ENCODE results near the gene TMEM59L.
"Not testable (repeated sequence)": the region's sequence is repeated elsewhere in the genome, so short reads cannot be mapped to it uniquely, and the experiment has no call there.

Gene TMEM59L

GRCh38 chr19:18612772-18613588, at the start of gene TMEM59L:
Gene TMEM59L, plus strand, starts transcription at chr19:18612870. Its CDS starts 89 bp downstream, at chr19:18612959.
- DNase-seq = no peak

GRCh38 chr19:18566953-18567352, 45.7 kb upstream of the TMEM59L start:
- DNase-seq = no peak

GRCh38 chr19:18568367-18568766, 44.3 kb upstream of the TMEM59L start:
- DNase-seq = no peak

GRCh38 chr19:18571564-18572344, 40.9 kb upstream of the TMEM59L start, which contains the start of gene UBA52:
Gene UBA52, plus strand, starts transcription at chr19:18571857. Its CDS starts 1,444 bp downstream, at chr19:18573301.
- DNase-seq = peak; percentile 99

- DNase-seq = no peak
These were observed 37.9 kb upstream of the TMEM59L start for GRCh38 chr19:18574691-18575291.

GRCh38 chr19:18576383-18576782, 36.3 kb upstream of the TMEM59L start:
- DNase-seq = no peak

- no peak for DNase-seq
These were observed 35.2 kb upstream of the TMEM59L start for GRCh38 chr19:18577365-18577914.

GRCh38 chr19:18580311-18580710, 32.4 kb upstream of the TMEM59L start:
- no peak for DNase-seq

GRCh38 chr19:18586306-18586705, 26.4 kb upstream of the TMEM59L start:
- DNase-seq = no peak

- DNase-seq = no peak
These were observed 25.1 kb upstream of the TMEM59L start for GRCh38 chr19:18587561-18587960.

- no peak for DNase-seq
These were observed 24.6 kb upstream of the TMEM59L start for GRCh38 chr19:18587962-18588610.

- DNase-seq = peak; percentile 86
These were observed 23.9 kb upstream of the TMEM59L start, which contains the start of gene REX1BD for GRCh38 chr19:18588611-18589379. Gene REX1BD, plus strand, starts transcription at chr19:18588798. Its CDS starts 4 bp downstream, at chr19:18588802.

- DNase-seq = peak; percentile 84
These were observed 23.0 kb upstream of the TMEM59L start for GRCh38 chr19:18589380-18590272.

- peak; percentile 82 for DNase-seq
These were observed 22.1 kb upstream of the TMEM59L start for GRCh38 chr19:18590273-18591272.

GRCh38 chr19:18591735-18592385, 20.8 kb upstream of the TMEM59L start:
- DNase-seq = no peak

- DNase-seq = not testable (repeated sequence)
These were observed 19.9 kb upstream of the TMEM59L start for GRCh38 chr19:18592732-18593131.

GRCh38 chr19:18593367-18594095, 19.1 kb upstream of the TMEM59L start:
- no peak for DNase-seq
